ENCODE measurements around the gene BCL3. TPM values are rescaled to one million over a fixed set of nuclear protein-coding genes. Genes with fewer than 3 reads are reported as not detected.
A peak's percentile ranks its signal among the peaks of the same experiment; 100 is the strongest.

BCL3 gene
- total and polyA plus RNA-seq, 2 of the 13 experiments (the other 11 are each of a cell fraction or from before 2014, with no cell fraction given) = 2.3 to 4.0 TPM

GRCh38 chr19:44741841-44742329, 6.6 kb upstream of the BCL3 start (continued):
- TF ChIP-seq ZNF10 (CRISPR knock-in tag; IDR thresholded peaks at IDR 0.05; ENCODE audit: borderline replicate concordance, low read depth) (no peak), TRIM24 (CRISPR knock-in tag; IDR thresholded peaks at IDR 0.05) (no peak), KDM2A (CRISPR knock-in tag; IDR thresholded peaks at IDR 0.05; ENCODE audit: borderline replicate concordance, low read depth) (no peak), ZNF484 (CRISPR knock-in tag; IDR thresholded peaks at IDR 0.05; ENCODE audit: borderline replicate concordance, low read depth) (no peak), TOPORS (CRISPR knock-in tag; IDR thresholded peaks at IDR 0.05) (no peak), TEAD3 (CRISPR knock-in tag; optimal IDR thresholded peaks at IDR 0.05; ENCODE audit: borderline replicate concordance) (peak; percentile 37), PRDM4 (CRISPR knock-in tag; IDR thresholded peaks at IDR 0.05; ENCODE audit: borderline replicate concordance) (no peak), TBL1XR1 (IDR thresholded peaks at IDR 0.05; ENCODE audit: borderline replicate concordance, low read length, partially characterized antibody) (no peak), E2F2 (CRISPR knock-in tag; IDR thresholded peaks at IDR 0.05; ENCODE audit: borderline replicate concordance) (no peak), BRF2 (CRISPR knock-in tag; IDR thresholded peaks at IDR 0.05) (no peak), ZNF629 (CRISPR knock-in tag; conservative IDR thresholded peaks at IDR 0.05) (0 out of 2 replicates have a peak, but pooled peaks have one; percentile 38), MLLT10 (CRISPR knock-in tag; IDR thresholded peaks at IDR 0.05) (no peak), NFIB (CRISPR knock-in tag; IDR thresholded peaks at IDR 0.05; ENCODE audit: borderline replicate concordance) (no peak), SAFB2 (CRISPR knock-in tag; IDR thresholded peaks at IDR 0.05; ENCODE audit: borderline replicate concordance, low read depth) (no peak), ZBTB26 (CRISPR knock-in tag; IDR thresholded peaks at IDR 0.05; ENCODE audit: borderline replicate concordance) (no peak), SPEN (CRISPR knock-in tag; IDR thresholded peaks at IDR 0.05; ENCODE audit: low read depth) (peak; percentile 52), ZNF883 (CRISPR knock-in tag; IDR thresholded peaks at IDR 0.05; ENCODE audit: not compliant biosample characterization) (peak; percentile 10), IRF2 (CRISPR knock-in tag; IDR thresholded peaks at IDR 0.05) (peak; percentile 30; the same call in 1 of the 2 replicates), ZBTB33 (CRISPR knock-in tag; IDR thresholded peaks at IDR 0.05) (no peak), GABPB1 (CRISPR knock-in tag; IDR thresholded peaks at IDR 0.05) (peak; percentile 50; the same call in 1 of the 2 replicates), NCOA1 (CRISPR knock-in tag; IDR thresholded peaks at IDR 0.05) (no peak), ZSCAN22 (CRISPR knock-in tag; IDR thresholded peaks at IDR 0.05) (0 out of 2 replicates have a peak, but pooled peaks have one; percentile 48)
